ENCODE data around the gene OSTC. TPM values are rescaled to one million over a fixed set of nuclear protein-coding genes. Genes with fewer than 3 reads are reported as not detected.

Gene OSTC
- 240 and 263 TPM in 2 replicates for total RNA-seq

DNA sequence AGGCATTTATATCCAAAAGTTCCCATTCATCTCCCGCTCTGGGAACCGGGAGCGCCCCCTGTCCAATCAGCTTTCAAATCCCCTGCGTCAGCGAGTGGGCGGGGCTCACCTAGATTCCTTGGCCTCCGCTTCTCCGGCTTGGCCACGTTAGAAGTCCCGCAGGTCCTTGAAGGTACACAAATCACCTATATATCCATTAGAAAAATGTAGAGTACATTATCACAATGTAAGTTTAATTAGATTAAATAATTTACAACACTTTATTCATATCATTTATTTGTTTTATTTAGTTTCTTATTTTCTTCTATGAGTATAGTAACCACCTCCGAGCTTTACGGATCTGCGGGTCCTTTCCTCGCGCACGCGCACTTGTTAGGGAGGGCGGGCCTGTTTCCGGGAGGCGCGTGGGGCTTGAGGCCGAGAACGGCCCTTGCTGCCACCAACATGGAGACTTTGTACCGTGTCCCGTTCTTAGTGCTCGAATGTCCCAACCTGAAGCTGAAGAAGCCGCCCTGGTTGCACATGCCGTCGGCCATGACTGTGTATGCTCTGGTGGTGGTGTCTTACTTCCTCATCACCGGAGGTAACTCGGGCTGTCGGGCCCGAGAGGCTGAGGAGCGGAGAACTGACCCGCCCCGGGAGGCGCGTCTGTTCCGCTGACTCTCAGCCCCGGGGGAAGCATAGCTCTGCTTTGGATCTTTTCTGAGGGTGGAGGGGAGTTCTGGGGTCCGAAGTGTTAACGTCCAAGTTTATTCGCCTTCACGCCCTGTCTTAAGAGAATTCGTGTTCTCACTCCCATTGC lies at the start of gene OSTC:
Gene OSTC, plus strand, starts transcription at position 388 of the 802 bp plus-strand sequence. Its CDS starts 57 bp downstream, at position 445.

DNA sequence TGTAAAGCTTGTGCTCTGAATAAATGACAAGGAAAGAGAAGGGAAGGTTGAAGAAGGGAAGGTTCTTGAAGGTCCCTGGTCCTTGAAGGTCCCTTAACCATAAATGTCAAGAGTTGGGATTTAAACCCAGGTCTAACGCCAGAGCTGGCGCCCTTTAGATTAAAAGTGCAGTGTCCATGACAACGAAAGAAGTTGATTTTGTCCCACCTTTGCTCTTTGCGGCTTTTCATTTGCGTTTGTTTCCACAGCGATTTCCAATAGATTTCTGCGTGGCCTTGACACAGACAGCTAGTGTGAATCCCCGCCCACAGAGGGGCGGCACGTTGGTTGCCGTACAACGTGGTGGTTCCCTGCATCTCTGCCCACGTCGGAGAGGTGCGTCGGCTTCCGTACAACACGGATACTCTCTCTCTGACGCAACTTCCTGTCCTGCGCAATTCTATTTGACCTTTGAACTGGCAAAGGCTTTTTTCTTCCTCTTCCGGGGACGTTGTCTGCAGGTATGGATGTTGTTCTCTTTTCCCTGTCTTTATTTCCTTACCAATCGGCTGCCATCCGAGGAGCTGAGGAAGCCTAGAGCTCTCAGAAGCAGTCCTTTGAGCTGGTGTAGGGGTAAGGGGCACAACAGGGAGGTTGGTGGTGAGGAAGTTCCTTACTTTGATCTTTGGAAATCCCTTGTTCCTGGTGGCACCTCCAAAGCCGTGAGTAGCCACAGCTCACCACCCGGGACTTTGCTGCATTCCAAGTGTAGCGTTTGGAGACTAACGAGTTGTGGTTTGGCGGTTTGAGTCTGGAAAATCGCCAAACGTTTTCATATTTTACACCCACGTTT lies 30.1 kb upstream of the OSTC start, which contains the start of gene RPL34:
Gene RPL34, plus strand, starts transcription at position 476 of the 832 bp plus-strand sequence. CDS start 1,384 bp downstream, outside the sequence.

Other genes starting within 250 kb of the OSTC start
- 982 and 1,223 TPM in 2 replicates for gene RPL34, start 30.0 kb upstream of the OSTC start, total RNA-seq
- 0.18 TPM in 1 of 2 replicates, not detected in the other for gene ETNPPL, start 112.5 kb downstream of the OSTC start, total RNA-seq

Measured in endothelial cell of coronary artery (primary cell).